Measurements from ENCODE around the gene EMC9.

DNA sequence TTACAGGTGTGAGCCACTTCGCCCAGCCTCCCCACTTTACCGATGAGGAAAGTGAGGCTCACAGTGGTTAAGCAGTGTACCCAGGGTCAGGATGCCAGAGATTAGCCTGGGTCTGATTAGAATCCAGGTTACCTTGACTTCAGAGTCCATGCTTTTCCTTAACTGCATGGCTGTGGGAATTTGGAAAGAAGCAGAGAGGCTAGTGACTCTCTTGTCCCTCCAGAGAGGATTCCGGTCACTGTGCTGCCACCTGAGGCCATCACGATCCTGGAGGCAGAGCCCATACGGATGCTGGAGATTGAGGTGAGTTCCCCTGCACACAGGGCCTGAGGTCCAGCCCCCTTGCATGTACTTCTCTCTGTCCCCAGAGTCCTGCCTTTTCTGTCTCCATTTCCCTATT, 35.2 kb upstream of the EMC9 start:
- TF ChIP-seq, protein P1, sequence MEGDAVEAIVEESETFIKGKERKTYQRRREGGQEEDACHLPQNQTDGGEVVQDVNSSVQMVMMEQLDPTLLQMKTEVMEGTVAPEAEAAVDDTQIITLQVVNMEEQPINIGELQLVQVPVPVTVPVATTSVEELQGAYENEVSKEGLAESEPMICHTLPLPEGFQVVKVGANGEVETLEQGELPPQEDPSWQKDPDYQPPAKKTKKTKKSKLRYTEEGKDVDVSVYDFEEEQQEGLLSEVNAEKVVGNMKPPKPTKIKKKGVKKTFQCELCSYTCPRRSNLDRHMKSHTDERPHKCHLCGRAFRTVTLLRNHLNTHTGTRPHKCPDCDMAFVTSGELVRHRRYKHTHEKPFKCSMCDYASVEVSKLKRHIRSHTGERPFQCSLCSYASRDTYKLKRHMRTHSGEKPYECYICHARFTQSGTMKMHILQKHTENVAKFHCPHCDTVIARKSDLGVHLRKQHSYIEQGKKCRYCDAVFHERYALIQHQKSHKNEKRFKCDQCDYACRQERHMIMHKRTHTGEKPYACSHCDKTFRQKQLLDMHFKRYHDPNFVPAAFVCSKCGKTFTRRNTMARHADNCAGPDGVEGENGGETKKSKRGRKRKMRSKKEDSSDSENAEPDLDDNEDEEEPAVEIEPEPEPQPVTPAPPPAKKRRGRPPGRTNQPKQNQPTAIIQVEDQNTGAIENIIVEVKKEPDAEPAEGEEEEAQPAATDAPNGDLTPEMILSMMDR (IDR thresholded peaks at IDR 0.05): no peak
- no peak for TF ChIP-seq POLR2A (IDR thresholded peaks at IDR 0.05)

Measured in vagina (tissue), 2 donors.